NOMO-1 treated with DMSO at 0.1 percent for 48 hours (cell line): ENCODE measurements around the gene ACAN.

ENCODE experiments used
- DNase-seq: peaks from one replicate; lab custom pipeline; 2025; ENCODE audit not compliant: unreplicated experiment; lab: John Stamatoyannopoulos, UW

Gene ACAN

GRCh38 chr15:88803241-88803919 lies at the start of gene ACAN:
Gene ACAN (plus strand): TSS chr15:88803436. CDS start chr15:88836207, 32,771 bp downstream.
- no peak for DNase-seq

- DNase-seq = no peak
Observed at GRCh38 chr15:88756521-88756920, 46.7 kb upstream of the ACAN start.

GRCh38 chr15:88756921-88757320 lies 46.3 kb upstream of the ACAN start:
- no peak for DNase-seq

GRCh38 chr15:88759872-88760271 lies 43.4 kb upstream of the ACAN start:
- DNase-seq = no peak

- no peak for DNase-seq
Observed at GRCh38 chr15:88764448-88764847, 38.8 kb upstream of the ACAN start.

- DNase-seq = no peak
Observed at GRCh38 chr15:88765212-88765611, 38.0 kb upstream of the ACAN start.

- DNase-seq = peak; percentile 13
Observed at GRCh38 chr15:88769161-88769971, 33.9 kb upstream of the ACAN start.

- no peak for DNase-seq
Observed at GRCh38 chr15:88775776-88776175, 27.5 kb upstream of the ACAN start.

- no peak for DNase-seq
Observed at GRCh38 chr15:88776646-88777045, 26.6 kb upstream of the ACAN start.

GRCh38 chr15:88779944-88780343 lies 23.3 kb upstream of the ACAN start:
- DNase-seq = no peak

- DNase-seq = no peak
Observed at GRCh38 chr15:88782465-88782864, 20.8 kb upstream of the ACAN start.

- no peak for DNase-seq
Observed at GRCh38 chr15:88785217-88785616, 18.0 kb upstream of the ACAN start.

- DNase-seq = no peak
Observed at GRCh38 chr15:88788036-88788435, 15.2 kb upstream of the ACAN start.

GRCh38 chr15:88788816-88789215 lies 14.4 kb upstream of the ACAN start:
- DNase-seq = no peak

- DNase-seq = no peak
Observed at GRCh38 chr15:88790486-88790885, 12.8 kb upstream of the ACAN start.

- DNase-seq = no peak
Observed at GRCh38 chr15:88791637-88792036, 11.6 kb upstream of the ACAN start.

- no peak for DNase-seq
Observed at GRCh38 chr15:88792342-88793282, 10.6 kb upstream of the ACAN start.

GRCh38 chr15:88794001-88794400 lies 9.2 kb upstream of the ACAN start:
- no peak for DNase-seq

GRCh38 chr15:88797663-88798339 lies 5.4 kb upstream of the ACAN start:
- DNase-seq = no peak

GRCh38 chr15:88799341-88799740 lies 3.9 kb upstream of the ACAN start:
- DNase-seq = no peak

- DNase-seq = no peak
Observed at GRCh38 chr15:88800026-88800425, 3.2 kb upstream of the ACAN start.
